ENCODE results near the gene NUP188. TPM values are rescaled to one million over a fixed set of nuclear protein-coding genes. Genes with fewer than 3 reads are reported as not detected.

The NUP188 gene
- total RNA-seq, 1 donor from 2014 or later = 40.4 TPM

DNA sequence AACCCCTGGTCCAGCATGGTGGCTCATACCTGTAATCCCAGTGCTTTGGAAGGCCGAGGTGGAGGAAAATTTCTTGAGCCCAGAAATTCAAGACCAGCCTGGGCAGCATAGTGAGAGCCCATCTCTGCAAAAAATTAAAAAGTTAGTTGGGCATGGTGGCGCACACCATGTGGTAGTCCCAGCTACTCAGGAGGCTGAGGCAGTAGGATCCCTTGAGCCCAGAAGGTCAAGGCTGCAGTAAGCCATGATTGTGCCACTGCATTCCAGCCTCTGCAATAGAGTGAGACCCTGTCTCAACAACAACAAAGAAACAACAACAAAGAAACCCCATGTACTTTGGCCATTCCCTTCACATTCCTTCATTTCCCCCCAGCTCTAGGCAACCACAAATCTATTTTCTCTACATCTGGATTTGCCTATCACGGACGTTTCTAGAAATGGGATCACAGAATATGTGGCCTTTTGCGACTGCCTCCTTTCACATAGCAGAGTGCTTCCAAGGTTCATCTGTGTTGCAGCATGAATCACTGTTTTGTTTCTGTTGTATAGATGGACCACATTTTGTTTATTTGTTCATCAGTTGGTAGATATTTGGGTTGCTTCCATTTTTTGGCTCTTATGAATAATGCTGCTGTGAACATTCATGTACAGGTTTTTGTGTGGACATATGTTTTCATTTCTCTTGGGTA is 106.8 kb downstream of the NUP188 start:
- Histone ChIP-seq H2AFZ (ENCODE audit: low read depth, low read length) (no peak overlapping the region), H3K9ac (ENCODE audit: low read length) (no peak overlapping the region), H3K4me3 (ENCODE audit: insufficient read depth, low read depth, low read length) (no peak overlapping the region), H3K4me1 (ENCODE audit: insufficient read depth, low read length) (peaks cover 6% of the 10 kb centered on the region), H3K27ac (ENCODE audit: low read depth, low read length) (no peak overlapping the region), H3K9me3 (ENCODE audit: insufficient read depth, low read depth, low read length) (no peaks in the 10 kb centered on the region), H3K27me3 (ENCODE audit: insufficient read depth, low read length) (no peaks in the 10 kb centered on the region), H3K79me2 (ENCODE audit: insufficient read depth, low read length) (no peaks in the 10 kb centered on the region), H3K36me3 (ENCODE audit: insufficient read depth, low read length) (no peaks in the 10 kb centered on the region), H3K4me2 (ENCODE audit: low read length) (no peak overlapping the region), H4K20me1 (ENCODE audit: insufficient read depth, low read length) (no peaks in the 10 kb centered on the region)
- H3K9me3 Mint-ChIP-seq (ENCODE audit: unreplicated experiment) = no peaks in the 10 kb centered on the region
- H3K4me1 Mint-ChIP-seq (ENCODE audit: low read depth, unreplicated experiment) = no peaks in the 10 kb centered on the region
- H3K27me3 Mint-ChIP-seq (ENCODE audit: low read depth, unreplicated experiment) = no peaks in the 10 kb centered on the region
- H3K36me3 Mint-ChIP-seq (ENCODE audit: low read depth, unreplicated experiment) = peaks cover 7% of the 10 kb centered on the region
- DNase-seq (ENCODE audit: low read depth) (no peak), FAIRE-seq (no peak)
- H3K4me3 Mint-ChIP-seq (ENCODE audit: unreplicated experiment) = peak overlapping the region; percentile 8
- no peak for TF ChIP-seq EZH2 (IDR thresholded peaks at IDR 0.05; ENCODE audit: insufficient read depth, low read length)
- TF ChIP-seq, protein P1, sequence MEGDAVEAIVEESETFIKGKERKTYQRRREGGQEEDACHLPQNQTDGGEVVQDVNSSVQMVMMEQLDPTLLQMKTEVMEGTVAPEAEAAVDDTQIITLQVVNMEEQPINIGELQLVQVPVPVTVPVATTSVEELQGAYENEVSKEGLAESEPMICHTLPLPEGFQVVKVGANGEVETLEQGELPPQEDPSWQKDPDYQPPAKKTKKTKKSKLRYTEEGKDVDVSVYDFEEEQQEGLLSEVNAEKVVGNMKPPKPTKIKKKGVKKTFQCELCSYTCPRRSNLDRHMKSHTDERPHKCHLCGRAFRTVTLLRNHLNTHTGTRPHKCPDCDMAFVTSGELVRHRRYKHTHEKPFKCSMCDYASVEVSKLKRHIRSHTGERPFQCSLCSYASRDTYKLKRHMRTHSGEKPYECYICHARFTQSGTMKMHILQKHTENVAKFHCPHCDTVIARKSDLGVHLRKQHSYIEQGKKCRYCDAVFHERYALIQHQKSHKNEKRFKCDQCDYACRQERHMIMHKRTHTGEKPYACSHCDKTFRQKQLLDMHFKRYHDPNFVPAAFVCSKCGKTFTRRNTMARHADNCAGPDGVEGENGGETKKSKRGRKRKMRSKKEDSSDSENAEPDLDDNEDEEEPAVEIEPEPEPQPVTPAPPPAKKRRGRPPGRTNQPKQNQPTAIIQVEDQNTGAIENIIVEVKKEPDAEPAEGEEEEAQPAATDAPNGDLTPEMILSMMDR (IDR thresholded peaks at IDR 0.05; ENCODE audit: insufficient read depth, low read depth, low read length) = no peak
- H3K27ac Mint-ChIP-seq (ENCODE audit: unreplicated experiment) = no peak overlapping the region

Other genes starting within 250 kb of the NUP188 start
- 2.3 and 3.1 TPM in 2 replicates for gene PKN3, start 245.2 kb upstream of the NUP188 start, total RNA-seq
- 21.8 and 23.7 TPM in 2 replicates for gene ZDHHC12, start 223.6 kb upstream of the NUP188 start, total RNA-seq
- 31.0 and 31.9 TPM in 2 replicates for gene ZER1, start 175.8 kb upstream of the NUP188 start, total RNA-seq
- gene TBC1D13, start 160.4 kb upstream of the NUP188 start, total RNA-seq = 24.3 and 26.5 TPM in 2 replicates
- gene ENDOG, start 129.2 kb upstream of the NUP188 start, total RNA-seq = 17.8 and 18.6 TPM in 2 replicates
- gene SPOUT1, start 117.9 kb upstream of the NUP188 start, total RNA-seq = 19.5 and 24.6 TPM in 2 replicates
- 9.3 and 10.1 TPM in 2 replicates for gene KYAT1, start 65.7 kb upstream of the NUP188 start, total RNA-seq
- 103 and 104 TPM in 2 replicates for gene LRRC8A, start 65.6 kb upstream of the NUP188 start, total RNA-seq
- 4.6 and 6.1 TPM in 2 replicates for gene PHYHD1, start 26.7 kb upstream of the NUP188 start, total RNA-seq
- 19.8 and 22.1 TPM in 2 replicates for gene DOLK, start 96 bp upstream of the NUP188 start, total RNA-seq
- gene SH3GLB2, start 80.6 kb downstream of the NUP188 start, total RNA-seq = 35.0 and 38.0 TPM in 2 replicates
- 23.1 and 23.8 TPM in 2 replicates for gene MIGA2, start 88.9 kb downstream of the NUP188 start, total RNA-seq
- 14.9 and 17.9 TPM in 2 replicates for gene DOLPP1, start 133.4 kb downstream of the NUP188 start, total RNA-seq
- 21.2 and 25.3 TPM in 2 replicates for gene CRAT, start 163.1 kb downstream of the NUP188 start, total RNA-seq
- gene PTPA, start 163.7 kb downstream of the NUP188 start, total RNA-seq = 122 and 134 TPM in 2 replicates
- 47.0 and 55.0 TPM in 2 replicates for gene IER5L, start 230.6 kb downstream of the NUP188 start, total RNA-seq